Activated T-cell treated with anti-CD3 and anti-CD28 coated beads, Interleukin-2, amount 50 U/mL, for 48 hours (primary cell): ENCODE results near the gene SMARCA4.

Experiments used
- DNase-seq, 2 experiments: peaks; one replicate each; pipeline ENCODE4 v3.0.0-alpha.2; 2020

Gene SMARCA4

GRCh38 chr19:10960314-10961072 is at the start of gene SMARCA4:
SMARCA4 (plus strand) TSS chr19:10961030; CDS start chr19:10984152, 23,122 bp downstream.
- peak; percentile 97 to 99 for DNase-seq

DNA sequence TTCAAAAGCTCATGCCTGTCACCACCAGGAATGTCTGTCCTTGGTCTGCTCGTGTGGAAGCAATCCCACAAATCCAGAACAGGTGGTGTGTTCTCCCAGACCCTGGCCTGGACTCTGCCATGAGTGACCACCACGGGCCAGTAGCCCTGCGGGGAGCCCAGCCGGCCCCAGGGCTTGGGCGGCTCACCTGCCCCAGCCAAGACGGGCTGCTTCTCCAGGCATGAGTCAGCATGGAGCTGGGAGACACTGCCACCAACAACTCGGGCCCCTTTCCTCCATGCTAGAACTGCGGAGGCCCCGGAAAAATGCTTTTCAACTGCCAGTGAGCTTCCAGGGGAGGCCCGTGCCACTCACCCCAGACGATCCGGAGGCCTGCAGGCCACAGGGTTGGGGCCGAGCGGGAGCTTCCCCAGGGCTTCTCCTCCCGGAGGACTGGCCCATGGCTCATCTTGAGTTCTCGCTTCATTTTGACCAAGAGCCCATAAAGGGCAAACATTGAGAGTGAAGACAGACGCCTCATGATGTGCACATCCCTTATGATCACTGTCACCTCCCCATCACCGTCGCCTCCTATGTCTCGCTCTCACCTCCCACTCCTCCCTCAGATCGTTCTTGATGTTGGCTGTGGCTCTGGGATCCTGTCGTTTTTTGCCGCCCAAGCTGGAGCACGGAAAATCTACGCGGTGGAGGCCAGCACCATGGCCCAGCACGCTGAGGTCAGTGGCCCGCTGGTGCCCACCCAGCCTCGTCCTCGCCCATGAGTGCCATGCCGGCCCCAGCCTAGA is 49.1 kb upstream of the SMARCA4 start:
- DNase-seq: no peak

DNA sequence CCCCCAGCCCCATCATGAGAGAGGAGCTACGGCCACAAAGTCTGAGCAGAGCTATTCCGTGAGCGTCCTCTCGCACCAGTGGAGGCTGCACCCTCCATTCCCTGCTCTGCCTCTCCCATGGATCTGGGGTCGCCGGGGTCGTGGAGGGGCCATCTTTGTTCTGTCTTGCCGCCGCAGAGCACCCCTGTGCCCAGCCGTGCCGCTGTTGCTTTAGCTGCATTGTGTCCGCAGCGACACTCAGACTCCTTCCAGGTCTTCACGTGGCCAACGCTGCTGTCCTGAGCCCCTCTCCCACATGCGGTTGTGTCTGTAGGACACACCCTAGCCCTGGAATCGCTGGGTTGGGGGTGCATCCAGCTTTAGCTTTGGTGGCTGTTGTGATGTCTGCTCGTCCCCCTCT is 48.2 kb upstream of the SMARCA4 start:
- no peak for DNase-seq

GRCh38 chr19:10913716-10914340 is 47.0 kb upstream of the SMARCA4 start:
- no peak for DNase-seq

DNA sequence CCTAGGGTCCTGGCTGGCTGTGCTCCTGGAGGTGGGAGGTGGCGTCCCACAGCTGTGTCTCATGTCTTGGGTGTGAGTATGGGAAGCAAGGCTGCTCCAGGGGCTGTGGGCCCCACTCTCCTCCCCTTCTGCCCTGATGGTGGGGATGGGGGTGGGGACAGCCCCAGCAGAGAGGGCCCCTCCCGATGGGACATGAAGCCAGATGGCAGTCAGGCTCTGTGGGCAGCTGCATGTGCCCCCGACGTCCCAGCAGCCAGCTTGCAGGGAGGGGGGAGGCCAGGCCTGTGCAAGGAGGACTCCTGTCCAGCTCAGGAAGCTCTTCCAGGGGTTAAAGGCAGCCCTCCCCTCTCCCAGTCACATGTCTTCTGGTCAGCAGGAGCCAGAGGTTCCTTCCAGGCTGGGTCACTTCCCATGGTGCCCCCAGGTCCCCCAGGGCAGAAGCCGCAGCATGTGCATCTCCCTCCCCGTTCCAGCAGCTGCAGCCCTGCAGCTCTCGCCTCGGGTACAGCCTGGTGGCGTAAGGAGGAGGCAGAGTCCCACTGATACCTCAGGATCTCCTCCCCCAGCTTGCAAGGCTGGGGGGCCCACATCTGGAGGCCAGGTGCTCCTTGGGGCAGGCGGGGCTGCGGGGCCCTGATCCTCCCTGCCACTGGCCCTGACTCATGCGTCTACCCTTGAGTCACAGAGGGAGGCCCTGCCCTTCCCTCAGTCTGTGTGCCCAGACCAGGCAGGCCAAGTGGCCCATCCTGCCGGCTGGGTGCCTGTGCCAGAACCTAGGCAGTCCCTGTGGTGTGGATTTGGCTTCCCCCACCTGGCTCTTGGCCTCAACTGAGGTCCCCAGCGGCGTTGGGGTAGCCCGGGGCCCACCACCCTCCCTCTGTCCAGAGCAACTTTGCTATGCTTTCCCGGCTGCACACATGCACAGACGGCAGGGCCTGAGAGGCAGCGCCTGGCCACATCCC is 45.4 kb upstream of the SMARCA4 start:
- no peak for DNase-seq

DNA sequence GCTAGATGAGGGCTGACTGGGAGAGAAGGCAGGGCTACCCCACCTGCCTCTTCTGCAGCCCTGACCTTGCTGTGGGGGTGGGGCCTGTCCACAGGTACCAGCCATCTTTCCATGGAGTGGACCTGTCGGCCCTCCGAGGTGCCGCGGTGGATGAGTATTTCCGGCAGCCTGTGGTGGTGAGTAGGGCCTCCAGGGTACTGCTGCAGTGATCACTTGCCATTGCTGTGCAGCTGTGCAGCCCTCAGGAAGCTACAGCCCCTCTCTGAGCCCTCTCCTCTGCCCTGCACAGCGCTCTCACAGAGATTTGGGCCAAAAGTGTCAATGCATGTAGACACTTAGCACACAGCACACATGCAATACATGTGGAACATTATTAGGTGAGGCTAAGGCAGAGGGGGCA is 44.2 kb upstream of the SMARCA4 start:
- DNase-seq: no peak

DNA sequence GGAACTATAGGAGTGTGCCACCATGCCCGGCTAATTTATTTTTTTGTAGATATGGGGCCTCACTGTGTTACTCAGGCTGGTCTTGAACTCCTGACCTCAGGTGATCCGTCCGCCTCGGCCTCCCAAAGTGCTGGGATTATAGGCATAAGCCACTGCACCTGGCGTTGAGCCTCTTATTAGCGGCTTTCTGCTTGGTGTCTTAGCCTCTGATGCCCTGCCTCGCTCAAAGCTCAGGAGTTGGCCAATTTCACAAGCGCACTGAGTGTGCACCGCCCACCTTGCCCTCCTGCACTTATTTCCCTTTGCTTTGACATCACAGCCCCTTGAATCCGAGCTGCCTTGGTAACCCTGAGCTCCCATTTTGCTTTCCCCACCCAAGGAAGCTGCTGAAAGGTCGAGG is 42.5 kb upstream of the SMARCA4 start:
- no peak for DNase-seq

DNA sequence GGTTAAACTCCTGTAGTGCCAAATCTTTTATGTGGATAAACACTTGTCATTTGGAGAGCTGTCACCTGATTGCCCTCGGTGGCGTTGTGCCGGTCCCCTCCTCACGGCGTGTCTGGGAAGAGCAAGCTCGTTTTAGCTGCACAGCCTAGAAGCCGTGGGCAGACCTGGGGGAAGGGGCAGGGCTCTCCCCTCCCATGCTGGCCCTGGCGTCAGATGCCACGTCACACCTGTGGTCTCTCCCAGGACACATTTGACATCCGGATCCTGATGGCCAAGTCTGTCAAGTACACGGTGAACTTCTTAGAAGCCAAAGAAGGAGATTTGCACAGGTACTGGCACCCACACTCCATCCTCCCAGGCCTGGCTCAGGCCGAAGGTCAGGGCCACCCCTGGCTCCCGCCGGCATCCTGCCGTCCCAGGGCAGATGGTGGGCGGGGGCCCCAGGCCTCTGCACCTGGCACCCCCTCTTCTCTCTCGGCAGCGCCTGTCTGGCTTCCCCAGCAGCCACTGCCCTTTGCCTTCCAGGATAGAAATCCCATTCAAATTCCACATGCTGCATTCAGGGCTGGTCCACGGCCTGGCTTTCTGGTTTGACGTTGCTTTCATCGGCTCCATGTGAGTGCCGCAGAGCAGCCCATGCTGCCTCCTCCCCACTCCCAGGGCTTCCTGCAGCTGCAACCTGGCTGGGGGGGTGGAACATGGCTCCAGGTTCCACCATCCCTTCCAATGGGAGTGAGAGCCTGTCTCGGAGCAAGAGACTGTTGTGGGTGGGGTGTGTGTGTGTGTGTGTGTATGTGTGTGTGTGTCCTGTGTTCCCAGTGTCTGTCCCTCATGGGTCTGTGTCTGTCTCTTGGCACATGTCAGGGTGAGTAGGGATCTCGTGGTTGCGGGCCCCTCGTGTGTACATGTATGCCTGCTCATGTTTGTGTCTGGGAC is 41.2 kb upstream of the SMARCA4 start:
- no peak for DNase-seq

GRCh38 chr19:10920288-10920655 is 40.6 kb upstream of the SMARCA4 start:
- DNase-seq: no peak

- no peak for DNase-seq
These were observed 40.0 kb upstream of the SMARCA4 start for GRCh38 chr19:10920781-10921180.

DNA sequence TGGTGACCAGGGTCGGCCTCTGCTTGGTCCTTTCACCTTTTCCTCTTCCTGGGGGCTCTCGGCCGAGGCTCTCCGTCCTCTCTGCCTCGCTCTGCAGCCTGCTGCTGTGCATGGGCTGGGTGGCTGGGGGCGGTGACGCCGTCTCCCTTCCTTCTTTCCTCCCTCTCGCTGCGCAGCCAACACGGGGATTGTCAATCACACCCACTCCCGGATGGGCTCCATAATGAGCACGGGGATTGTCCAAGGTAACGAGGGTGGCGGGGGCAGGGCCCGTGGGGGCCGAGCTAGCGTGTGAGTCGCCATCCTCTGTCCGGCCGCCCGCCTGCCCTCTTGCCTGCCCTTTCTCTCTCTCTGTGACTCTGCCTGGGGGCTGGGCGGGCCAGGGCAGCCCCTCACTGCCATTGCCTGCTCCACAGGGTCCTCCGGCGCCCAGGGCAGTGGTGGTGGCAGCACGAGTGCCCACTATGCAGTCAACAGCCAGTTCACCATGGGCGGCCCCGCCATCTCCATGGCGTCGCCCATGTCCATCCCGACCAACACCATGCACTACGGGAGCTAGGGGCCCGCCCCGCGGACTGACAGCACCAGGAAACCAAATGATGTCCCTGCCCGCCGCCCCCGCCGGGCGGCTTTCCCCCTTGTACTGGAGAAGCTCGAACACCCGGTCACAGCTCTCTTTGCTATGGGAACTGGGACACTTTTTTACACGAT is 39.5 kb upstream of the SMARCA4 start:
- no peak for DNase-seq

GRCh38 chr19:10921910-10922637 is 38.8 kb upstream of the SMARCA4 start:
- DNase-seq: no peak

DNA sequence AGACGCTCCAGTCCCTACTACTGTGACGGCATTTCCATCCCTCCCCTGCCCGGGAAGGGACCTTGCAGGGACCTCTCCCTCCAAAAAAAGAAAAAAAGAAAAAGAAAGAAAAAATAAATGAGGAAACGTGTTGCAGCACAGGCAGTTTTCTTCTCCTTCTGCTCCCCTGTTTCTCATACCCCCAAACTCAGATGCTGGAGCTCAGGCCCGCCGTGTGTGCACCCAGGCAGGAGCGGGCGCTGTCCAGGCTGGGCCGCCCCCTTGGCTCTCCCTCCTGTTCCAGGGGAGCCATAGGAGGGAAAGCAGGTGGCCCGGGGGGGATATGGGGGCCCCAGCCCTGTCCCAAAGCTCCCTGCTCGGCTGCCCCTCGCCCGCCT is 38.2 kb upstream of the SMARCA4 start:
- no peak for DNase-seq

DNA sequence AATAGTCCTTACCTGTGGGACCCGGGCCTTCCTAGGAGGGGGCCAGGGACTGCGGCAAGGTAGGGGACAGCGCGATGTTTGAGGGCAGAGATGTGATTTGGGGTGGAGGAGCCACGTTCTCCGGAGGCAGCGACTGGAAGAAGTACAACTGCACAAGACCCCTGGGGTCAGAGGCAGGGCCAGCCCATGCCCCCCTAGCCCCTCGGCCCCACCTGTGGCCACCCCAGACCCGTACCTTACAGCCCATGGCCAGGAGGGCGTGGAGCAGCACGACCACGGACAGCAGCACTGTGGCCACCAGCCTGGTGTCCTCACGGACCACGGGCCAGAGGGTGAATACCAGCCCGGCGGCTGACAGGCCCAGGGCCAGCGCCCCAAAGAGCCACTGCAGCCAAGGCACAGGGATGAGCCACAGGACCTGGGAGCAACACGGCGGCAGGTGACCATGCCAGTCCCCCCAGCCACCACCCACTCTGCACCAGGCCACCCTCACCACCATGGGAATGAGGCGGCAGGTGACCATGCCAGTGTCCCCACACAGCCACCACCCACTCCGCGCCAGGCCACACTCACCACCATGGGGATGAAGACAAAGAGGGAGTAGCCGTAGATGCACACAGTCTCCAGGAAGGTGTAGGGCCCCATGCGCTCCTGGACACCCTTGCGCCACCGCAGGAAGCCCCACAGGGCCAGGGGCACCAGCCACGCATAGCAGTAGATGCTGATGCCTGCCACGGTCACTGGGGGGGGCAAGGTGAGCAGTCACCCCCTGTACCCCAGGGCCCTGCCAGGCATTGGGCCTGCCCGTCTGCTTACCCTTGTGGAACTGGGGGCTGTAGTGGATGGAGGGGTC is 37.3 kb upstream of the SMARCA4 start:
- no peak for DNase-seq

- no peak for DNase-seq
These were observed 36.2 kb upstream of the SMARCA4 start for GRCh38 chr19:10924597-10924996.

DNA sequence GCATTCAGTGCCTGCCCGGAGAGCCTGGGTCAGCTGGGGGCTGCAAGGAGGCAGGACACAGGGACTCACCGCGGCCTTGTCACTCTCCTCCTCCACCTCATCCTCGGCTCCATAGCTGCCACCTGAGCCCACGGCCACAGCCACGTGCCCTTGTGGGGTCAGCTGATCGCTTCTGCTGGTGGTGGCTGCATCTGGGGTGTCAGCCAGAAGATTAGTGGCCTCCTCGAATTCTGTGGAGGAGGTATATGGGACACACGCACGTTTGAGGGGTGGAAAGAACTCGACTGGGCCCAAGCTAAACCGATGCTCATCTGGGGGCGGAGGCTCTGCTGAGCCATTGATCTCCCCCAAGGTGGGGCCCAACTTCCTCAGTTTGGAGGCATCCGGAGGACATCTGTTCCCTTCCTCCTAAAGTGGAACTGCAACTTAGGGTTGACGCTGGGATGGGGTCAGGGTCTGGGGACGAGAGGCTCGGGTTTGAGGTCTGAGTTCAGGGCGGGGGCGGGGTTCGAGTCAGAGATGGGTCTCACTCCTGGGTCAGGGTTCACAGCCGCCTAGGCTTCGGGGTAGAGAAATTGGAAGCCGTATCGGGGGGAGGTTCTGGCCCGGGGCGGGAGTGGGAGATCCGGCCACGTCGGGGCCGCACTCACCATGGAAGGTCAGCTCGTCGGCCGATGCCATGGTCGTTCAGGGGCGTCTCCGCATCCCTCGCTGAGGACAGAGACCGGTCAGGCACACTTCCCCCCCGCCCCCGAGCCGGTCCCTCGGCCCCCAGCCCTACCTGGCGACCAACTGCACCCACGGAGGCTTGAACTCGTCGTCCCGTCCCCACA is 32.9 kb upstream of the SMARCA4 start:
- no peak for DNase-seq

GRCh38 chr19:10928563-10929401 is 32.0 kb upstream of the SMARCA4 start, which contains the start of the genes TIMM29 and YIPF2:
TIMM29 (plus strand) TSS chr19:10928811; CDS start chr19:10928823, 12 bp downstream.
YIPF2 (minus strand) TSS chr19:10928639; CDS start chr19:10928410, 229 bp downstream.
- DNase-seq: peak; percentile 96
